ENCODE data around the gene BCL11A. TPM values are rescaled to one million over a fixed set of nuclear protein-coding genes. Genes with fewer than 3 reads are reported as not detected.

BCL11A gene
- total and polyA plus RNA-seq, 2 donors from 2014 or later = 1.4 to 8.7 TPM

GRCh38 chr2:60465736-60466135 is 87.7 kb downstream of the BCL11A start:
- no peak for TF ChIP-seq CTCF (IDR thresholded peaks at IDR 0.05; ENCODE audit: borderline replicate concordance, extremely low read depth, insufficient read depth)
- H3K4me1 ChIP-seq (ENCODE audit: control insufficient read depth in 2 of 3, insufficient read depth in 2 of 3, low read depth in 1 of 3, low read length in 3 of 3) = no peaks in the 10 kb centered on the region
- H3K36me3 ChIP-seq (ENCODE audit: control insufficient read depth in 2 of 3, insufficient read depth in 3 of 3, low read length in 3 of 3) = no peaks in the 10 kb centered on the region
- H3K27me3 ChIP-seq (ENCODE audit: control insufficient read depth, insufficient read depth, low read length) = no peaks in the 10 kb centered on the region
- no peak for FAIRE-seq
- H3K27ac ChIP-seq (ENCODE audit: low read depth in 2 of 2, low read length in 2 of 2) = no peak overlapping the region
- H3K9me3 ChIP-seq (ENCODE audit: control insufficient read depth in 2 of 3, insufficient read depth in 1 of 3, low read length in 3 of 3) = no peaks in the 10 kb centered on the region
- intact Hi-C loops (cut with DNase I) = no loop called here
- H3K9ac ChIP-seq (ENCODE audit: low read length in 3 of 3) = no peak overlapping the region
- no peak for DNase-seq
- H3K4me3 ChIP-seq (ENCODE audit: low read length in 3 of 3) = no peak overlapping the region

- intact Hi-C loops (cut with DNase I) = no loop called here
- no peaks in the 10 kb centered on the region for H3K4me1 ChIP-seq (ENCODE audit: control insufficient read depth in 2 of 3, insufficient read depth in 2 of 3, low read depth in 1 of 3, low read length in 3 of 3)
- no peaks in the 10 kb centered on the region for H3K9me3 ChIP-seq (ENCODE audit: control insufficient read depth in 2 of 3, insufficient read depth in 1 of 3, low read length in 3 of 3)
- H3K27me3 ChIP-seq (ENCODE audit: control insufficient read depth, insufficient read depth, low read length) = no peaks in the 10 kb centered on the region
- no peak overlapping the region for H3K27ac ChIP-seq (ENCODE audit: low read depth in 2 of 2, low read length in 2 of 2)
- TF ChIP-seq CTCF (IDR thresholded peaks at IDR 0.05; ENCODE audit: borderline replicate concordance, extremely low read depth, insufficient read depth) = no peak
- no peak overlapping the region for H3K4me3 ChIP-seq (ENCODE audit: low read length in 3 of 3)
- H3K36me3 ChIP-seq (ENCODE audit: control insufficient read depth in 2 of 3, insufficient read depth in 3 of 3, low read length in 3 of 3) = no peaks in the 10 kb centered on the region
- DNase-seq = peak in 3 of 5 donors; percentile 61 to 86 (median 80)
- FAIRE-seq = no peak
- H3K9ac ChIP-seq (ENCODE audit: low read length in 3 of 3) = no peak overlapping the region
Observed at GRCh38 chr2:60463249-60463648, 90.2 kb downstream of the BCL11A start.

- no peak overlapping the region for H3K4me3 ChIP-seq (ENCODE audit: low read length in 3 of 3)
- intact Hi-C loops (cut with DNase I) = no loop called here
Observed at GRCh38 chr2:60461421-60462108, 91.9 kb downstream of the BCL11A start.

More at GRCh38 chr2:60461421-60462108, 91.9 kb downstream of the BCL11A start:
- FAIRE-seq = no peak
- Histone ChIP-seq H3K4me1 (ENCODE audit: control insufficient read depth in 2 of 3, insufficient read depth in 2 of 3, low read depth in 1 of 3, low read length in 3 of 3) (no peaks in the 10 kb centered on the region), H3K36me3 (ENCODE audit: control insufficient read depth in 2 of 3, insufficient read depth in 3 of 3, low read length in 3 of 3) (no peaks in the 10 kb centered on the region), H3K27me3 (ENCODE audit: control insufficient read depth, insufficient read depth, low read length) (no peaks in the 10 kb centered on the region), H3K9ac (ENCODE audit: low read length in 3 of 3) (no peak overlapping the region), H3K9me3 (ENCODE audit: control insufficient read depth in 2 of 3, insufficient read depth in 1 of 3, low read length in 3 of 3) (no peaks in the 10 kb centered on the region), H3K27ac (ENCODE audit: low read depth in 2 of 2, low read length in 2 of 2) (no peak overlapping the region)
- DNase-seq = peak in 1 of 5 donors; percentile 59
- TF ChIP-seq CTCF (IDR thresholded peaks at IDR 0.05; ENCODE audit: borderline replicate concordance, extremely low read depth, insufficient read depth) = no peak

All from kidney (tissue), 14 donors.